Stimulated activated CD8-positive, alpha-beta memory T cell treated with anti-CD3 and anti-CD28 coated beads, Interleukin-12 subunit alpha, Interleukin-12 subunit beta, amount 100 ng/mL, for 1 hour (primary cell): ENCODE results near the gene CCR2.
"Not testable (repeated sequence)": the region's sequence is repeated elsewhere in the genome, so short reads cannot be mapped to it uniquely, and the experiment has no call there.

Experiments used
- DNase-seq: peaks from one replicate; pipeline ENCODE4 v3.0.0-alpha.2; 2020; ENCODE audit warnings: low read depth

The CCR2 gene

GRCh38 chr3:46353647-46354410 is at the start of gene CCR2:
Gene CCR2 (plus strand): TSS chr3:46354111. CDS start chr3:46357528, 3,417 bp downstream.
- no peak for DNase-seq

DNA sequence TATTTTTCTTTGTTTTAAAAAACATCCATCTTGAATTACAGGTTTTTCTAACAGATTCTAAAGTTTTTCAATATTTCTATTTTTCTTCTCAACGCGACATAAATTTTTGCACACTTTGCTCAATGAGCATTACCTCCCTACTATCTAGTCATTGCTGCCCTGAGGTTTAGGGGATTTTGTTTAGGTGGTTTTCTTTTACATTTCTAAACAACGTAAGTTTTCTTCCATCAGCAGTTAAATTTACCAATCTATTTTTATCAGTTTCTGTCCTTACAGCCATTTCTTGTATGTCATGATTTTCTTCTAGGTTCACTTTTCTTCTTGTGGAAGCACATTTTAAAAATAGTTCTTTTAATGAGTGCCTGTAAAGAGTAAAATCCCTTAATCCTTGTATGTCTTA is 49.2 kb upstream of the CCR2 start:
- DNase-seq: no peak

GRCh38 chr3:46312991-46313390 is 40.9 kb upstream of the CCR2 start:
- no peak for DNase-seq

- DNase-seq: no peak
Observed at GRCh38 chr3:46314517-46314916, 39.4 kb upstream of the CCR2 start.

- DNase-seq: no peak
Observed at GRCh38 chr3:46316206-46316605, 37.7 kb upstream of the CCR2 start.

DNA sequence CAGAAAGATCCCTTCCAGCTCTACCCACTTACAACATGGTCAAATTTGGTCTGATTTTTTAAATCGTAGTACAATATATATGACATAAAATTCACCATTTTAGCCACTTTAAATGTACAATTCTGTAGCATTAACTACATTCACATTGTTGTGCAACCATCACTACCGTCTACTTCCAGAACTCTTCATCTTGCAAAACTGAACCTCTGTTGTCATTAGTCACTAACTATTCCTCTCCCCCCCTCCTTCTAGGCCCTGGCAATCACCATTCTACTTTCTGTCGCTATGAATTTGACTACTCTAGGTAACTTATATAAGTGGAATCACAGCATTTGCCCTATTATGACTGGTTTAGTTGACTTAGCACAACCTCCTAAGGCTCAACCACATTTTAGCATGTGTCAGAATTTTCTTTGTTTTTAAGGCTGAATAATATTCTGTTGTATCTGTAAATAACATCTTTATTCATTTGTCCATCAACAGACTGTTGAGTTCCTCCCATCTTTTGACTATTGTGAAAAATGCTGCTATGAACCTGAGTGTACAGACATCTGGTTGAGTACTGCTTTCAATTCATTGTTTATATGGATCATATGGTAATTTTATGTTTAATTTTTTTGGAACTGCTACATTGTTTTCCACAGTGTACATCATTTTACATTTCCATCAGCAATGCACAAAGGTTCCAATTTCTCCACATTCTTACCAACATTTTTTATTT is 35.5 kb upstream of the CCR2 start:
- no peak for DNase-seq

GRCh38 chr3:46321461-46322104 is 32.3 kb upstream of the CCR2 start:
- DNase-seq: no peak

DNA sequence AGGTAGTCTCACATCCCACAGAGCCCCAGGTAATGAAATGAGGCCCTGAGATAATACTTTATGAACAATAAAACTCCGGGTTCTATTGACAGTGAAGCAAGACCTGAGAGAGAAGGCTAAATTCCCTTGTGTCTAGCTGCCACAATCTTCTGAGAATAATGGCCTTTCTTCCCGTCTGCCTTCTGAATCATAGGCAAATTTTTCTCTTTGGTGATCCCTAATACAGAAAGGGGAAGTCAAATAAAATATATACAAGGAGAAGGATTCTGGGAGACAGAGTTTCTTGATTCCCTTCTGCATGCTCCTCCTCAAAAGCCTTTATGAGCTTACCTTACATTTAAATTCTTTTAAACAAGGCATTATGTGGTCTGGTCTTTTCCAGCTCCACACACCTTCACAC is 29.9 kb upstream of the CCR2 start:
- DNase-seq: no peak

DNA sequence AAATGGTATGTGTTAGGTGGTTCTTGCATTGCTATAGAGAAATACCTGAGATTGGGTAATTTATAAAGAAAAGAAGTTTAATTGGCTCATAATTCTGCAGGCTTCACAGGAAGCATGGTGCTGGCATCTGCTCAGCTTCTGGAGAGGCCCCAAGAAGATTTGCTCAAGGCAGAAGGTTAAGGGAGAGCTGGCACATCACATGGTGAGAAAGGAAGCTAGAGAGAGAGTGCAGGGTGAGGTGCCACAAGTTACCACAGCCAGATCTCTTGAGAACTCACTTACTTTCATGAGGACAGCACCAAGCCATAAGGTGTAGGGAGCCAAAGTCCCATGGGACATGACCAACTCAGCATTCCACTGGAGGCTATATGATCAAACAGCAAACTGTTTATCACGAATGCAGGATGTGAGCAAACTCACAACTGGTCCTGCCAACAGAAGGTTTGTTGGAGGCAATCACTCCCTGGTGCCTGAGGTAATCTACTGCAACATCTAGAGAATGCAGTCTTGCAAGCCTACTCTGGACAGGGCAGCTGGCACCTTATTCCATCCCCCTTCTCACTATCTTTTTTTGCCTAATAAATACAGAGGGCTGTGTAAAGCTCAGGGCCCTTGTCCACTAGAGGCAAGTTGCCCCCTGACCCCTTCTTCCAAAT is 28.1 kb upstream of the CCR2 start:
- no peak for DNase-seq

DNA sequence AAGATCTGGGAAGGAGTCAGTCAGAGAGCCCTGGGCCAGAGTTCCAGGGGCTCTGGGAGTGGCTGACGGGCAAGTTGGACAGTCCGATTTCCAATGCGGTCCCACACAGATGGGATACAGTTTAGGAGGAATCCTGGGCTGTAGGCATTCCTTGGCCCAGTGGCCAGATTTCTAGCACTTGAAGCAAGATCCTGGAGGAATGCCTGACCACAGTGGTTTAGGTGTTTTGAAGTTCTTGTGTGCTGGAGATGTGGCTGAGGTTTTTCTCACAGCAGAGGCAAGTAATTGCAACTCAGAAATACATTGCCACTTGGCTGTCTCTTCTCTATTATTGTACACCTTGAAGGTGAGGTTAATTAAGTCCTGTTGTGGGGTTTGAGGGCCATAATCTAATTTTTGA is 23.2 kb upstream of the CCR2 start:
- not testable (repeated sequence) for DNase-seq

DNA sequence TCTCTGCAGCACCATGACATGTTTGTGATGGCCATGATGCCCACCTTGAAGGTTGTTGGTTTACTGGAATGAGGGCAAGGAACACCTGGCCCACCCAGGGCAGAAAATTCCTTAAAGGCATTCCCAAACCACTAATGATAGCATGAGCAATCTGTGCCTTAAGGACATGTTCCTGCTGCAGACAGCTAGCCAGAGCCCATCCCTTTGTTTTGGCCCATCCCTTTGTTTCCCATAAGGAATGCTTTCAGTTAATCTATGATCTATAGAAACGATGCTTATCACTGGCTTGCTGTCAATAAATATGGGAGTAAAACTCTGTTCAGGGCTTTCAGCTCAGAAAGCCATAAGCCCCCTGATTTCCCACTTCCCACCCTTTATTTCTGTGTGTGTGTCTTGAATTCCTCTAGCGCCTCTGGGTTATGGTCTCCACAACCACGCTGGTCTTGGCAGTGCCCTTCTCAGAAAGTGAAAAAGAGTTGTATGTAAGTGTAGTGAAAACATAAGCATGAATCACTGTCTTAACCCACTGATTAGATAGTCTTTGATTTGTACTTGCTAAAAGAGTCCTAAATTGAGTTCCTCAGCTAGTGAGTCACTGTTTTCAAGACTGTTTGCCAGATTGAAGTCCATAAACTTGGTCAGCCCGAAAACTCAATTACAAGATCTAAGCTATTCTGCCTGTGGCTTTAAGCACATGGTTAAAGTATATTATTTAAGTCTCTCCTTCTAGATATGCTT is 19.0 kb upstream of the CCR2 start:
- DNase-seq: no peak

GRCh38 chr3:46335541-46335940 is 18.4 kb upstream of the CCR2 start:
- no peak for DNase-seq

- DNase-seq: no peak
Observed at GRCh38 chr3:46337911-46338310, 16.0 kb upstream of the CCR2 start.

GRCh38 chr3:46338840-46339239 is 15.1 kb upstream of the CCR2 start:
- DNase-seq: no peak

GRCh38 chr3:46344476-46344875 is 9.4 kb upstream of the CCR2 start:
- DNase-seq: no peak

DNA sequence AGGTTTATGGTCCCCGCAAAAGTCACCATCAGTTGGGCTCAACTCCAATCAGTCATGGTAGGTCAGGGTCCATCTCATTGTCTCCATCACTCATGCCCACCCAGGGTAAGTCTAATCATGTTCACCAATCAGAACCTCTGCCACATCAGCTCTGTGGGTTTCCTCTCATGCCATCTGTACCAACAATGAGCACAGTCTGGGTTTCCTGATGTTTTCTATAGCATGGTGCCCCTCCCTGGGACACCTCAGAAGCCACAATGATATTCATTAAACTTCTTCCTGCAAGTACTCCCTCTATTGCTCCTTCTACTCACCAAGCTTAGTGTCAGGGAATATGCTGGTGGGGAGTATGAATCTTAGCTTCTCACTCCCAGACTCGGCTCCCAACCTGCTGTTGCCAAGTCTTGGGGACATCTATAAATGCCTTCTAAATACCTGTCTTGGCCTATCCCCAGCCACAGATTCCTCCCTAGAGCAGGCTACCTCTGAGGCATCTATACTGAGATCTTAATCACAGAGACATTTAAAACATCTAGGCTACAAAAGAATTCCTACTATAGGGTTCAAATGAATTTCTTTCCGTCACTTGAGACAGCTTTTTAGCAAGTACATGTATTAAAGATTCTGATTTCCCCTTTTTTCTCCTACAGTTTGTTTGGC is 5.0 kb upstream of the CCR2 start:
- no peak for DNase-seq

DNA sequence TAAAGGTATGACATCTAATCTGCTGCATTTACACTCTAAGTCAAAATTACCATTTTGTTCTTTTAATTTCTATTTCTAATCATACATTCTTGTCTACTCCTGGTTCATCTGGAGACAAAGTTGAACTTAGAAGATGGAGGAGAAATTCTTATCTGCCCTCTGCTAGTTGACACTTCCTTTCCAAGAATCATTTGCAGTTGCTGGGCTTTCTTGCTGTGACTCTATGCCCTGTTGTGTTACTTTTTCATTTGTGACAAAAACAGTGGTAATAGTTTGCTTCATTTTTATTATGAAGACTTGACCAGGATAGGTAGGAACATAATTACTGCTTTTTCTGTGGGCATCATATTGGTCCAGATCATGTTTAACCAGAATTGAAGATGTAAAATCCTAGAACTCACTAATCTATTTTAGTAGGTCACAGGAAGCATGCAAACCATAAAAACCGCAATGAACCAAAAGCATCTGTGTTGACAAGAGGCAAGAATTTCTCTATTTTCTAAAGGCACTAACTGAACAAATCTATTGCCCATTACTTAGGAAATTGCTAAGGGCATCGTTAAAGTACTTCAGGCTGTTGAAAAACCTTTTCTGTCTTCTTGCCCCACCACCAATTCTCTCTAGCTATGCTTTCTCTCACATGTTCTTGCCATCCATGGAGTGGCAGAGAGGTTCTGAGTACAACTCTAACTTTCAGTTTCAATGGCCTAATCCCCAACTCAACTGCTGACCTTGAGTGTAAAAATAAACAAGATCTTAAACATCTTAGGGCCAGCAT is 4.2 kb upstream of the CCR2 start:
- DNase-seq: no peak

DNA sequence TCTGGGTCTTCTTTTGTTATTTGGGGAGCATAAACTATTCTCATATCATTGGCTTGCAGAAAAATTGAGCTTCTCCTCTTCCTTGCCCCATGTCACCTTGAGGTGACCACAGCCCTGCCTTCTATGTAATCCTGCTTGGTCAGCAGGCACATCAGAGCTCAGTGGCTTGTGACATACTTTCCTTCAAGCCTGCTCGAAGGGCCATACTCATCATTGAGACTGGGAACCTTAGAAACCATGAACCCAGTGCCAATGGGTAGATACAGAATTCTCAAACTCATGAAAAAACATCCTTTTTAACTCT is 3.7 kb upstream of the CCR2 start:
- no peak for DNase-seq

DNA sequence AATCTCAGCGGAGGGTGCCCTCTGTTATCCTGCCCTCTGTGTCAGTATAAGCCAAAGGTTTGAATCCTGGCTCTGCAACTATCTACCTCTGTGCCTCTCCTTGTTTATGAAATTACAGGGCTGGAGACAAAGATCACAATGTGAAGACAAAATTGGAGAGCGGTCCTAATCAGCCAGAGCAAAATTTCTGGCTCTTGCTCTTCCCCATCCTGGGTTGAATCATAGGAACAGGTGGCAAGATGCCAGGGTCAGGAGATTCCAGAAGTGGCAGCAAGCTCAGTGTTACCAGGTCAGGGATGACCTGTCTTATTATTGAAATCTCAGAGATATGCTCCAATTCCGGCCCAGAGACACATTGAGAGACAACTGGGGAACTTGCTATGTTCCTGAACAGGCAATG is 2.3 kb upstream of the CCR2 start:
- no peak for DNase-seq

- no peak for DNase-seq
Observed at GRCh38 chr3:46353090-46353489, 821 bp upstream of the CCR2 start.

DNA sequence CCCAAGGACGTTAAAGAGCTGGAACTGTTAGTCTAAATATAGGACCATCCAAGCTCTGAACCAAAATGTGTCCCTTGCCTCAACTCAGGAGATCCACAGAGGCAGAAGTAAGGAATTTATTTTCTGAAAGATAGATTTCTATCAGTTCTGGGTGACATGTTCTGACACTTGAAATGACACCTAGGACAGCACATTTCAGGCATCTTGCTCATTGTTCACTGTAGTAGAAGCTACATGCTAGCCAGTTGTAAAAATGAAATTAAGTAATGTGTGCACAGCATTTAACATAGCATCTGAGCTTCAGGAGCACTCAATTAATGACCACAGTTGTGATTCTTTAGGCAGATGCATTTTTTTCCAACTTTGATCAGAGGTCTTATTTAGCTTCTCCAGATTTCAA is 567 bp downstream of the CCR2 start:
- no peak for DNase-seq
